ENCODE results near the gene CD58.

- TF ChIP-seq ELF4 (IDR thresholded peaks at IDR 0.05) (no peak), ARNT (IDR thresholded peaks at IDR 0.05) (no peak), L3MBTL2 (conservative IDR thresholded peaks at IDR 0.05) (no peak), FOXM1 (IDR thresholded peaks at IDR 0.05; ENCODE audit: borderline replicate concordance) (no peak), FOXK2 (IDR thresholded peaks at IDR 0.05) (no peak), TARDBP (IDR thresholded peaks at IDR 0.05) (no peak), SUZ12 (IDR thresholded peaks at IDR 0.05) (no peak), SP1 (IDR thresholded peaks at IDR 0.05) (no peak)
Measured at GRCh38 chr1:116498789-116499628, 71.8 kb downstream of the CD58 start.

Measured in HEK293T (cell line).